IgD-negative memory B cell (primary cell): ENCODE data around the gene SLC35D1. TPM values are rescaled to one million over a fixed set of nuclear protein-coding genes. Genes with fewer than 3 reads are reported as not detected.
A peak's percentile ranks its signal among the peaks of the same experiment; 100 is the strongest.

Source experiments
- H3K27ac Mint-ChIP-seq, 3 donors: one replicate each; pipeline ENCODE4 v1.8.0; 2020 to 2022; ENCODE audit warnings: mild to moderate bottlenecking in 3 of 3, mixed read lengths in 3 of 3, moderate library complexity in 1 of 3
- H3K27me3 Mint-ChIP-seq: one replicate; pipeline ENCODE4 v1.8.0; 2021; ENCODE audit warnings: mixed read lengths
- H3K36me3 Mint-ChIP-seq: one replicate; pipeline ENCODE4 v1.8.0; 2020; ENCODE audit warnings: mild to moderate bottlenecking, mixed read lengths
- H3K4me1 Mint-ChIP-seq, 3 donors: one replicate each; pipeline ENCODE4 v1.8.0; 2020 to 2022; ENCODE audit warnings: mixed read lengths in 3 of 3, mild to moderate bottlenecking in 1 of 3
- H3K4me3 Mint-ChIP-seq, 4 donors: one replicate each; pipeline ENCODE4 v1.8.0; 2020 to 2022; ENCODE audit warnings: mild to moderate bottlenecking in 4 of 4, mixed read lengths in 4 of 4, moderate library complexity in 3 of 4
- H3K9me3 Mint-ChIP-seq, 3 donors: one replicate each; pipeline ENCODE4 v1.8.0; 2020 to 2021; ENCODE audit warnings: mixed read lengths in 3 of 3, mild to moderate bottlenecking in 1 of 3
- polyA plus RNA-seq: library from polyadenylated mRNA; unstranded; fragments of 300-500 nt; fragmentation: Illumina TruSeq; gene quantifications from one replicate; pipeline ENCODE4 v1.2.3, GENCODE V29; 2021

The SLC35D1 gene
- polyA plus RNA-seq, 1 donor from 2014 or later = 3.2 TPM

DNA sequence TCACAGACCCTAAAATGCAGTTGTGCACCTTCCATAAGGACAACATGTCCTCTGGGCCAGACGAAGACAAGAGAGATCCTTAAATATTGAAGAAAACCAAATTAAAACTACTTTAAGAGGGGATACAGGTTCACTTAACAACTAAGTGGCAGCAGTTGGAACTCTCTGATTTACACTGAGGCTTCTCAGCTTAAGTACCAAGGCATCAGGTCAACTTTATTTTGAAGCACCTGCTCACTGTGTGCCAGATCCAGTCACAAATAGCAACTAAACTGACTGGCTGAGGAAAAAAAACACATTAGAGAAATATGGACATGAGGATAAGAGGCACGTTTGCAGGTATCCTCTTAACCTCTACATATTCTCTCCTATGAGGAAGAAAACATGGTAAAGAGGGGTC, 33.2 kb downstream of the SLC35D1 start:
- H3K4me3 Mint-ChIP-seq = no peak overlapping the region
- no peaks in the 10 kb centered on the region for H3K27me3 Mint-ChIP-seq
- peaks cover 11% of the 10 kb centered on the region for H3K36me3 Mint-ChIP-seq
- H3K4me1 Mint-ChIP-seq = peaks cover 0 to 2% (median 0%) of the 10 kb centered on the region in 3 donors
- H3K9me3 Mint-ChIP-seq = no peaks in the 10 kb centered on the region
- H3K27ac Mint-ChIP-seq = no peak overlapping the region

- Mint-ChIP-seq H3K4me3 (no peak overlapping the region), H3K27me3 (no peaks in the 10 kb centered on the region), H3K36me3 (peaks cover 10% of the 10 kb centered on the region), H3K9me3 (no peaks in the 10 kb centered on the region), H3K27ac (no peak overlapping the region), H3K4me1 (peaks cover 0 to 2% (median 0%) of the 10 kb centered on the region in 3 donors)
Observed at GRCh38 chr1:67020304-67020703, 33.6 kb downstream of the SLC35D1 start.

- H3K4me1 Mint-ChIP-seq = peaks cover 0 to 2% (median 0%) of the 10 kb centered on the region in 3 donors
- no peak overlapping the region for H3K27ac Mint-ChIP-seq
- H3K9me3 Mint-ChIP-seq = no peaks in the 10 kb centered on the region
- no peak overlapping the region for H3K4me3 Mint-ChIP-seq
- peaks cover 9% of the 10 kb centered on the region for H3K36me3 Mint-ChIP-seq
- H3K27me3 Mint-ChIP-seq = no peaks in the 10 kb centered on the region
Observed at GRCh38 chr1:67019600-67020136, 34.3 kb downstream of the SLC35D1 start.

- Mint-ChIP-seq H3K9me3 (no peaks in the 10 kb centered on the region), H3K4me3 (no peak overlapping the region), H3K27me3 (no peaks in the 10 kb centered on the region), H3K36me3 (peaks cover 9% of the 10 kb centered on the region), H3K4me1 (peaks cover 0 to 2% (median 0%) of the 10 kb centered on the region in 3 donors), H3K27ac (no peak overlapping the region)
Observed at GRCh38 chr1:67019121-67019520, 34.8 kb downstream of the SLC35D1 start.

GRCh38 chr1:67018574-67018973, 35.4 kb downstream of the SLC35D1 start:
- Mint-ChIP-seq H3K27ac (no peak overlapping the region), H3K4me1 (peaks cover 0 to 2% (median 0%) of the 10 kb centered on the region in 3 donors), H3K27me3 (no peaks in the 10 kb centered on the region), H3K4me3 (no peak overlapping the region), H3K36me3 (peaks cover 9% of the 10 kb centered on the region), H3K9me3 (no peaks in the 10 kb centered on the region)

- no peaks in the 10 kb centered on the region for H3K4me1 Mint-ChIP-seq
- H3K9me3 Mint-ChIP-seq = no peaks in the 10 kb centered on the region
- H3K27me3 Mint-ChIP-seq = no peaks in the 10 kb centered on the region
- no peak overlapping the region for H3K27ac Mint-ChIP-seq
- peaks cover 13% of the 10 kb centered on the region for H3K36me3 Mint-ChIP-seq
- H3K4me3 Mint-ChIP-seq = no peak overlapping the region
Observed at GRCh38 chr1:67013573-67013972, 40.4 kb downstream of the SLC35D1 start.

DNA sequence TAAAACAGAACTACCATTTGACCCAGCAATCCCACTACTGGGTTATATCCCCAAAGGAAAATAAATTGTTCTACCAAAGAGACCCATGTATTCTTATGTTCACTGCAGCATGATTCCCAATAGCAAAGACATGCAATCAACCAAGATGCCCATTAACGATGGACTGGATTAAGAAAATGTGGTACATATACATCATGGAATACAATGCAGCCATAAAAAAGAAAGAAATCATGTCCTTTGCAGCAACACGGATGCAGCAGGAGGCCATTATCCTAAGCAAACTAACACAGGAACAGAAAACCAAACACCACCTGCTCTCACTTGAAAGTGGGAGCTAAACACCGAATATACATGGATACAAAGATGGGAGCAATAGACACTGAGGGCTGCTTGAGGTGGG, 44.2 kb downstream of the SLC35D1 start:
- Mint-ChIP-seq H3K27me3 (no peaks in the 10 kb centered on the region), H3K9me3 (no peaks in the 10 kb centered on the region), H3K36me3 (peaks cover 11% of the 10 kb centered on the region), H3K4me1 (peaks cover 0 to 2% (median 0%) of the 10 kb centered on the region in 3 donors), H3K27ac (no peak overlapping the region), H3K4me3 (no peak overlapping the region)

DNA sequence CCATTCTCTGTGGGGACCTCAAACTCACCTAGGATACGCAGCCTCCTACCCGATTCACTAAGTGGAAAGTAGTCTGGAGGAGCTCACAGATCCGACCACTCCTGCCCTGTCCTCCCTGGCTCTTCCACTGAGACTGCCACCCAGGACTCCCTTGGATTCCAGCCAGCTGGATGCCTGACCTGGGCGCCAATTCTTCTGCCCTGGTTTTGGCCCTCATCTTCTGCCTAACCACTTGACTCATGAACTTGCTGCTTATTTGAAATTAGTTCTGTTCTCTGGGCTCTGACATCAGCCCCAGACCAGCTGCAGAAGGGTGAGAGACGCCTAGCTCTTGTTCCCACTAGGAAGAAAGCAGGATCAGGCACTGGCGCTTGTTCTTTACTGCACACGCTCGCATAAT, 48.9 kb downstream of the SLC35D1 start:
- Mint-ChIP-seq H3K36me3 (peaks cover 9% of the 10 kb centered on the region), H3K4me3 (no peak overlapping the region), H3K27ac (no peak overlapping the region), H3K9me3 (no peaks in the 10 kb centered on the region), H3K27me3 (no peaks in the 10 kb centered on the region), H3K4me1 (peaks cover 0 to 12% (median 7%) of the 10 kb centered on the region in 3 donors)

DNA sequence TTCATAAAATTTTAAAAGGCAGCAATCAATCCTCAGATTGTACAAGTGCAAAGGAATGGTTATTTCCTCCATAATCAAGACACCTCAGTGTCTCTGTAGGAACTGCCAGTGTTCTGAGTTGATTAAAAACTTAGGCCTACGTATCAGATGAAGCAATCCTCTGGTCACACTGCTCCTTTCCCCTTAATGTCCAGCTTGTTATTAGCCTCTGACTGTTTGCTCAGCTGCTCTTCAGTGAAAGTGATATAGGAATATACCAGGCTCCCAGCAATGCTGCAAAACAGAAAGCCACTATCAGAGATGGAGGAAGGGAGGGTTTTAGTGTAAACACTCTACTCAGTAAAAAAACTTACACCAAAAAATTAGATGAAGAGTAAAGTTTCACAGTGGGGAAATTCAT, 49.8 kb downstream of the SLC35D1 start:
- no peaks in the 10 kb centered on the region for H3K9me3 Mint-ChIP-seq
- H3K4me3 Mint-ChIP-seq = no peak overlapping the region
- H3K4me1 Mint-ChIP-seq = peaks cover 0 to 12% (median 7%) of the 10 kb centered on the region in 3 donors
- H3K27ac Mint-ChIP-seq = peak overlapping the region in 1 of 3 donors; percentile 26
- H3K27me3 Mint-ChIP-seq = no peaks in the 10 kb centered on the region
- peaks cover 6% of the 10 kb centered on the region for H3K36me3 Mint-ChIP-seq

- Mint-ChIP-seq H3K36me3 (peaks cover 4% of the 10 kb centered on the region), H3K4me1 (peaks cover 4 to 17% (median 5%) of the 10 kb centered on the region in 3 donors), H3K27ac (peak overlapping the region in 1 of 3 donors; percentile 32), H3K9me3 (no peaks in the 10 kb centered on the region), H3K27me3 (no peaks in the 10 kb centered on the region), H3K4me3 (no peak overlapping the region)
Observed at GRCh38 chr1:67001682-67002425, 52.1 kb downstream of the SLC35D1 start.

DNA sequence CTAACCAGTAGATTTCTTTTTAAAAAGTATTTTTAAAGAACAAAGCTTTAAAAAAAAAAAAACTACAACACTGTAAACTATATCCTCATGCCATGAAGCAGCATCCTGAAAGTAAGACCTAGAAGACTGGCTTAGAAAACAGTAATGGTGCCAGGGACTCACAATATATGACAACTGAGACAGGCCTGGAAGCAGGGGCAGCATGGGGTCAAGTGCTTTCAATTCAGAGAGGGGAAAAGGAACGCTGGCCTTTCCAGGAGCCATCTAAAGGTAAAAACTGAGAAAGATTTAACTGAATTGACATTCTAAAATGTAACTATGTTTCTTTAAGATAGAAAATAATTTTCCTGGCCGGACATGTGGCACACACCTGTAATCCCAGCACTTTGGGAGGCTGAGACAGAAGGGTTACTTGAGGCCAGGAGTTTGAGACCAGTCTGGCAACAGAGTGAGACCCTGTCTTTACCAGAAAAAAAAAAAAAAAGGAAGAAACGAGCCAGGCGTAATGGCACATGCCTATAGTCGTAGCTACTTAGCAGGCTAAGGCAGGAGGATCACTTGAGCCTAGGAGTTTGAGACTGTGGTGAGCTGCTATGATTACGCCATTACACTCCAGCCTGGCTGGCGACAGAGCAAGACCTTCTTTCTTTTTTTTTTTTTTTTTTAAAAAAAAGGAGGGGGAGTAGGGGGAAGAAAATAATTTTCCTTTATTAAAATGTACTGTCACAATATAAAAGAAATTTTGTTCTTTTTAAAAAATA, 54.1 kb downstream of the SLC35D1 start:
- H3K4me3 Mint-ChIP-seq = no peak overlapping the region
- H3K36me3 Mint-ChIP-seq = peaks cover 4% of the 10 kb centered on the region
- peak overlapping the region in 1 of 3 donors; percentile 61 for H3K27ac Mint-ChIP-seq

DNA sequence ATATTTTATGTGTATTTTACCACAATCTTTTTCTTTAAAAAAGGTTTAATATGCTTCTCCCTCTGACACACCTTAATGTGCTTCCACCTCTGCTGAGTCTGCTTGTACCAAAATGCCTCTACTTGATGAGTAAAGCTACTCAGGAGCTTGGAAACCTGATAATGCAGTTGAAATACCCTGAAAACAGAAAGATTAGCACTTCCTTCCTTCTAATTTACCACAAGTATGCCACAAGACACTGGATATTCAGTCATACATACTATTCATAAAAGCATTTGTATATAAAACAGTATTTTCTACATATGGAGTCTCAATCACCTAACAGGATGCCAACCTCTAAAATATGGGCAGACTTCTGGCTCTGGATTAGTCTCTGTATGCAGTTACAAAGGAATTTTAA, 55.0 kb downstream of the SLC35D1 start:
- Mint-ChIP-seq H3K36me3 (peaks cover 4% of the 10 kb centered on the region), H3K4me1 (peaks cover 10 to 21% (median 14%) of the 10 kb centered on the region in 3 donors), H3K9me3 (no peaks in the 10 kb centered on the region), H3K27ac (no peak overlapping the region), H3K4me3 (no peak overlapping the region), H3K27me3 (no peaks in the 10 kb centered on the region)

More for the DNA sequence above, 54.1 kb downstream of the SLC35D1 start:
- H3K9me3 Mint-ChIP-seq = no peaks in the 10 kb centered on the region
- no peaks in the 10 kb centered on the region for H3K27me3 Mint-ChIP-seq
- H3K4me1 Mint-ChIP-seq = peaks cover 10 to 21% (median 14%) of the 10 kb centered on the region in 3 donors

DNA sequence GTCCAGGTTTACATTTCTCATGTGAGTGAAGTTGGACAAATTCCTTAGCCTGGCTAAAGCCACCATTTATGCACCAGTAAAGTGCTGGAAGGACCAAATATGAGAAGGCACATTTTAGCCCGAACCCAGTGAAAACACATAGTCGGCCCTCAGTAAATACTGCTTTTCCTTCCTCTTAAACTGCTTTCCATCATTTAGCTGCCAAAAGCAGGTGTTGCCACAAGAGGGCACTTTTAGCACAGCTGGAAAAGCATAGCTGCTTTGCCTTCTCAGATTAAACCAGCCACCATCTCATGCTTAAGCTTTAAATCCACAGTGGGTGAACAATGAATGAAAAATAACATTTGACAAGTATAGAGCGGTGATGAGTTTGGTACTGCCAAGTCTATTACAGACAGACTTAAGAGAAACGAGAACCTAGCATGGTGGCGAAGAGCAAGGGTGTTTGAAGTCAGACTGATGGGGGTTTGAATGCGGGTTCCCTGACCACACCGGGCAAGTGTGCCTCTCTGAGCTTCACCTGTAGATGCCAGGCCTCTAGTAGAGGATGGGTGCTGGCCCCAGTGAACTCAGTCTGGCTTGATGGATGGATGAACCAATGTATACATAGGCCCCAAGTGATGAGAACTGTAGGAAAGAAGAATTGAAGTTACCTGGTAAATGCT, 57.8 kb downstream of the SLC35D1 start:
- Mint-ChIP-seq H3K4me3 (no peak overlapping the region), H3K4me1 (peaks cover 9 to 10% (median 9%) of the 10 kb centered on the region in 3 donors), H3K27me3 (no peaks in the 10 kb centered on the region), H3K27ac (peak overlapping the region in 2 of 3 donors; percentile 6 to 88), H3K9me3 (no peaks in the 10 kb centered on the region), H3K36me3 (no peaks in the 10 kb centered on the region)

- H3K36me3 Mint-ChIP-seq = peaks cover 3% of the 10 kb centered on the region
- H3K27me3 Mint-ChIP-seq = no peaks in the 10 kb centered on the region
Observed at GRCh38 chr1:66993076-66993475, 60.9 kb downstream of the SLC35D1 start.

DNA sequence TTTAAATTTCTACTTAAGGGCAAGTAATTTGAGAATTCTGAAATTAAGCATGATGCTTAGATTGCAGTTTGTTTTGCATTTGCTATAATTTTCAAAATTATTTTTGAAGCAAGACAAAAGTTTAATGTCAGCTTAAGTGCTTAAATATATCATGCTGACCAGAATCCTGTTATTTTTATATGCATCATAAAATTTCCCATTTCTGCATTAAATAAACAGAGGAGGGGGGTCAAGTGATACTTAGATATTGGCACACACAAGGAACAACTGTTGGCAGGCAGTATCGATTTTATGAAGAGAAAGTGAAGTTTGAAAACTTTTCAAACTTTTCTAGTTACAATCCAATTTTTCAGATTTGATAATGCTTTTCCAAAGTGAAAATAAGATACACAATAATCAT, 68.1 kb downstream of the SLC35D1 start:
- H3K27me3 Mint-ChIP-seq = no peaks in the 10 kb centered on the region
- H3K9me3 Mint-ChIP-seq = no peaks in the 10 kb centered on the region
- H3K4me1 Mint-ChIP-seq = peaks cover 7 to 18% (median 16%) of the 10 kb centered on the region in 3 donors
- no peak overlapping the region for H3K27ac Mint-ChIP-seq
- peaks cover 4% of the 10 kb centered on the region for H3K36me3 Mint-ChIP-seq
- no peak overlapping the region for H3K4me3 Mint-ChIP-seq

More at GRCh38 chr1:66993076-66993475, 60.9 kb downstream of the SLC35D1 start:
- Mint-ChIP-seq H3K4me3 (no peak overlapping the region), H3K9me3 (no peaks in the 10 kb centered on the region), H3K4me1 (peaks cover 4 to 9% (median 6%) of the 10 kb centered on the region in 3 donors), H3K27ac (no peak overlapping the region)
